Daoy (cell line): ENCODE results near the gene MAPK8IP2. TPM values are rescaled to one million over a fixed set of nuclear protein-coding genes. Genes with fewer than 3 reads are reported as not detected.
A peak's percentile ranks its signal among the peaks of the same experiment; 100 is the strongest.

Experiments
- DNase-seq: peaks from one replicate; pipeline ENCODE4 v3.0.0-alpha.2; 2015; ENCODE audit warnings: low read depth
- total RNA-seq: library from RNA; depleted of rRNA; stranded (reverse); fragments of >200 nt; shearing (Covaris generic); gene quantifications from 2 replicates; pipeline ENCODE4 v1.2.3, GENCODE V29; 2014; rRNA removed

MAPK8IP2 gene
- total RNA-seq = 3.7 and 4.4 TPM in 2 replicates

DNA sequence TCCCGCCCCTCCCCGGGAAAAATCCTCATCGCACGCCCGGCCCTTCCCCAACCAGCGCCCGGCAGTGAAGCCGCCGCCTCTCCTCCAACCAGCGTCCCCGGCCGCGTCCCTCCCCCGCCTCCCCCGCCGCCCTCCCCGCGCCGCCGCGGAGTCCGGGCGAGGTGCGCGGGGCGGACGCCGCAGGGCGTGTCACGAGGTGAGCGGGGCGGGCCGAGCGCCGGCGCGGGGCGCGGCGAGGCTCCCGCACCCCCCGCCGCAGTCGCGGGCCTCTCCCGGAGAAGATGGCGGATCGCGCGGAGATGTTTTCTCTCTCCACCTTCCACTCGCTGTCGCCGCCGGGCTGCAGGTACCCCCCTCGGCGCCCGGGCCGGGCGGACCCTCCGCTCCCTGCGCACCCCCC lies at the start of gene MAPK8IP2:
Gene MAPK8IP2, plus strand, starts transcription at position 256 of the 400 bp plus-strand sequence. Its CDS starts 26 bp downstream, at position 282.
- no peak for DNase-seq

DNA sequence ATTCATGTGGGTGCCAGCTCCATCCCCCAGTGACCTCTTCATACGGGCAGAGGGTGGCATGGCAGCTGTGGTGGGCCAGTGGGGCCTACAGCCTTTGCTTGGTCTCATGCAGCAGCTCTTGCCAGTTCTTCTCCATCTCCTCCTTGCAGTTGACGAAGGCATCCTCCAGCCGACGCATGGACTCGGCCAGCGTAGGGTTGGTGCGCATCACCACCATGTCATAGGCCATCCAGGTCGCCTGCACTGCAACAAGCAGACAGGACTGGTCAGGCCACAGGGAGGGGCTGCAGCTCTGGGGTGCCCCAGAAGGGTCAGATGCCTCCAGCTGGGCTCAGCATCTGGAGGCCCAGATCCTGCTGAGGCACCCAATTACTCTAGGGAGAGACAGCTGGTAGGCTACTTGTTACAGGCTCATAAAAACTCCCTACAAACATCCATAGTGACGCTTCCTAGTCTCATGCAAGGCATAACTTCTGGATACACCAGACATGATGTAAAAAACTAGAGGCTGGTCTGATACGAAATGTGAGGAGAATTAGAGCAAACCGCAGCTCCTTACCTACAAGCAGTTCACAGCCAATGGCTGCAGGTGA lies 49.3 kb upstream of the MAPK8IP2 start:
- DNase-seq = no peak

DNA sequence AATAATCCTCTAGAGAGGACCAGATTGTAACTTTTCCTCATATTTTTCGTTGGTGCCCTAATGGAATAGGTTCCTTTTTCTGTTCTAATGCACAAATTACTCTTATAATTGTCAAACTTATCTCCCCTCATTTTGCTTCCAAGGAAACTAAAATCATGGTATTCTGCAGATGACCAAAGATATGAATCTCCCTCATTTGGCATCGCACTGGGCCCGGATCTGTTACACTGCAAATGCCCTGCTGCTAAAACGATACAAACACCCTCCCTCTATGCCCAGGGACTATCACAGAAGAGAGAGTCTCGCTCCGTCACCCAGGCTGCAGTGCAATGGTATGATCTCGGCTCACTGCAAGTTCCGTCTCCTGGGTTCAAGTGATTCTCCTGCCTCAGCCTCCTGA lies 47.3 kb upstream of the MAPK8IP2 start:
- no peak for DNase-seq

DNA sequence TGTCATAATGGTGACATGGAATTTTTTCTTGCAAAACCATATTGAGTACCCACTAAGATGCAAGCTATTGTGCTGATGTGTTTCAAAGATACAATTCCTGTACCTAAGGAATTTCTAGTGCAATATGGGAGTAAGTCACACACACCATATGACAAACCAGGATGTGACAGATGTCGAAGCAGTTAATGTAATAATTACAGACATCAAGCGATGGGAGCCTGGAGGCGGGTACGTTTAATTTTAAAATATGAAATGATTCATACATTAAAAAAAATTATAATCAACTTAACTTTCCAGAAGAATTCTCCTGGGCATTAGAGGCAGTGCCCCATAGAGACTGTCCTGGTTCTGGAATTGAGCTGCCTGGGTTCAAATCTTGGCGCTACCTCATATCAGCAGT lies 43.9 kb upstream of the MAPK8IP2 start:
- no peak for DNase-seq

DNA sequence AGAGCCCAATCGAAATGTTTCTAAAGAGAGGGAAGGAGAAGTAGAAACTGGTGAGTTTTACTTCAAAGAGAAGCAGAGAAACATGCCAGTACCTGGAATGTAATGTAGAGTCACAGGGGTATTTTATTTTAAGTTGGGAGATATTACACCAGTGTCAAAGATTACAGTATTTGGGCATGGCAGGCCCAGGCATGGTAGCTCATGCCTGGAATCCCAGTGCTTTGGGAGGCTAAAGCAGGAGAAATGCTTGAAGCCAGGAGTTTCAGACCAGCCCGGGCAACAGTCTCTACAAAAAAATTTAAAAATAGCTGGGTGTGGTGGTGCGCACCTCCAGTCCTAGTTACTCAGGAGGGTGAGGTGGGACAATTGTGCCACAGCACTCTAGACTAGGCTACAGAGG lies 40.6 kb upstream of the MAPK8IP2 start:
- DNase-seq = no peak

DNA sequence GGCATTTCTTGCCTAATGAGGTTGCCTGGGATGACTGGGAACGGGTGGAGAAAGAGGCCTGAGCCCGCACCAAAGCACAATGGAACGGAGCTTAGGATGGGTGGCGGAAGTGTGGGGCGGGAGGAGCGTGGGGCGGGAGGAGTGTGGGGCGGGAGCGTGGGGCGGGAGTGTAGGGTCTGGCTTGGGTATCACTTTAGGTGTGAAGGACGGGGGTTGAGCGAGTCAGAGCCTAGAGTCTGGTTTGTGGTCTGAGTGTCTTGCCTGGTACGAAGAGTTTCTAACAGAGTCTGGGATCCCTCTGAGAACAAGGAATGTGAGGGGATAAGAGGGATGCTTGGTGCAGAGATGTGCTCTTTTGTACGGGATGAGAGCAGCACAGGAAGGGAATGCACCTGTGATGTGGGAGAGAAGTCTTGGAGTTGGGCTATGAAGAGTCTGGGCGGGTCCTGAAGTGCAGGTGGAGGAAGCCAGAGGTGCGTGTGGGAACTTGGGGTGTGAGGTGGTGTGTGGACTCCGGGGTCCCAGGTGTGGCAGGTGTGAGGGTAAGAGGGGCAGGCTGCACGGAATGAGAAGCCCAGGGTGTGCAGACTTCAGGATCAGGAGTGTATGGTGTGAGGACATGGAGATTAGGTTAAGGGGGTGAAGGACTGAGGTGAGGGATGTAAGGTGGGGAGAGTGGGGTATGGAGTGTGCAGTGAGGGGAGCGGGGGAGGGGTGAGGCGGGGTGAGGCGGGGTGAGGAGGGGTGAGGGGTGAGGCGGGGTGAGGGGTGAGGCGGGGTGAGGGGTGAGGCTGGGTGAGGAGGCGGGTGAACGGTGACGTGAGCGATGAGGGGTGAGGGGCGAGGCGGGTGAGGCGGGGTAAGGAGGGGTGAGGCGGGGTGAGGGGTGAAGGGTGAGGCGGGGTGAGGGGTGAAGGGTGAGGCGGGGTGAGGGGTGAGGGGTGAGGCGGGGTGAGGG lies 38.9 kb upstream of the MAPK8IP2 start:
- DNase-seq = no peak

DNA sequence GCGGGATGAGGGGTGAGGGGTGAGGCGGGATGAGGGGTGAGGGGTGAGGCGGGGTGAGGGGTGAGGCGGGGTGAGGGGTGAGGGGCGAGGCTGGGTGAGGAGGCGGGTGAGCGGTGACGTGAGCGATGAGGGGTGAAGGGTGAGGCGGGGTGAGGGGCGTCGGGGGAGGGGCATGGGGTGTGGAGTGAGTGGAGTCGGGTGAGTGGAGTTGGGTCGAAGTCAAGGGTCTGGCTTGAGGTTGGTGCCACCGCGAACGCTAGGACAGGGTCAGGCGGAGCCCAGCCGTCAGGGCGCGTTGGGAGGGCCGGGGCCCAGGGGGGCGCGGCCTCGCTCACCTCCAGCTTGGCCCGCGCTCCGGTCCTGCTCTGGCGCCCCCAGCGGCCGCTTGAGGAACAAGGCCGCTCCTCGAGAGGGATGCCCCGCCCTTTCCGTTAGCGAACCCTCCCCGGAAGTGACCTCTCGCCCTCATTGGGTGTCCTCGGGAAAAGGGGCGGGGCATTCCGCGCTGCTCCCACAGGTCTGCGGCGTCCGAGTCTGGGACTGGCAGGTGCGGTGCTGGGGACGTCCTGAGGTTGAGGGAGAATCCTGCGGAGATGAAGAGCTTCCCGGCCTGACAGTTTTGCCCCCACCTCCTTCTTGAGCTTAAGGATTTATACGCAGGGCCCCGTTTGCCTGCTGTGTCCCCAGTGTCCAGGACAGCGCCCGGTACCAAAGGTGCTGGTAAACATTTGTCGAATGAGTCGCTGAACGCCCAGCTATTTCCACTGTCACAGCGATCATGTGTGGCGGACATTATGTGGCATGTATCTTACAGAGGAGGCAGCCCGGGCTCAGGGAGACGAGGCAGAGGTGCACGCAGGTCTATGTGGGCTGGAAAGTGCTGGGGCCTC lies 37.8 kb upstream of the MAPK8IP2 start, which contains the start of gene SYCE3:
Gene SYCE3, minus strand, starts transcription at position 397 of the 890 bp plus-strand sequence. CDS start 6,514 bp downstream, outside the sequence.
- DNase-seq = peak; percentile 96

DNA sequence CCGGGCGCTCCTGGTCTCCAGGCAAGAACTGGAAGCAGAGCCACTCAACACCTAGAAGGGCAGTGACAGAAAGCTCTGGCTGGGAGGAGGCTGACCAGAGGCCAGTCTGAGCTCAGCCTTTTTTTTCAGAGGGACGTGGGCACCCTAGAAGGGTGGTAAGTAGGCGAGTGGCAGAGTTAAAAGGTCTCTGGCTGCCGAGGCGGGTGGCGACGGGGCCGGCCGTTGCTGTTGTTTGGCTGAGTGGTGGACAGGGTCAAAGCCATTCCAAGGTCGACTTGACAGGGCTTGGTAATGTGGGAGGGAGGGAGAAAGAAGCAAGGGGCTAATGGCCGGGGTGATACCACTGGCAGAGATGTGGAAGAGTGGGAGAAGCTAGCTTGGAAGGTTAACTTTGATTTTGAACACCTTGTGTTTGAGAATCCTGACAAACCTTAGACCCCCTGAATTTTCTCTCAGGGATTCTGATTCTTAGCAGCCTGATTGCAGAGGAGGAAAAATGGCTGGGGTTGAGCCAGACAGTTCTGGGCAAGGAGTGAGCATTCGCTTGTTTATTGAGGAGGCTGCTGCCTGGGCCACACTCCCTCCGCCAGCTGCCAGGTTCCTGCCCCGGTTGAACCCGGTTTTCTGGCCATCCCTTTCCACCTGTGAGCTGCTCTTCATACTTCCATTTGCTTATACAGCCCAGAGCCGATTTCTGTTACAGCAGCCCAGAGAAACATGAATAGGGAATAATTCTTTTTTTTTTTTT lies 37.0 kb upstream of the MAPK8IP2 start:
- no peak for DNase-seq

DNA sequence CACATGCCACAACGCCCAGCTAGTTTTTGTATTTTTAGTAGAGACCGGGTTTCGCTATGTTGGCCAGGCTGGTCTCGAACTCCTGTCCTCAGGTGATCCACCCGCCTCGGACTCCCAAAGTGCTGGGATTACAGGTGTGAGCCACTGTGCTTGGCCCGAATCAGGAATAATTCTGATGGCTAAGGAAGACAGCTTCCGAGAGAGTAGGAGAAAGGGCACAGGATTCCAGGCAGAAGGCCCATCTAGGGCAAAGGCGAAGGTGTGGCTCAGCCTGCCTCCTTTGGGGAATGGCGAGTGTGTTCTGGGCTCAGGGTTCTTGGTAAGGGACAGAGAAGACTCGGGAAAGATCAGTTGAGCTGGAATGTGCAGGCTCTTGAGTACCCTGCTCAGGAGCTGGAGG lies 36.3 kb upstream of the MAPK8IP2 start:
- no peak for DNase-seq

DNA sequence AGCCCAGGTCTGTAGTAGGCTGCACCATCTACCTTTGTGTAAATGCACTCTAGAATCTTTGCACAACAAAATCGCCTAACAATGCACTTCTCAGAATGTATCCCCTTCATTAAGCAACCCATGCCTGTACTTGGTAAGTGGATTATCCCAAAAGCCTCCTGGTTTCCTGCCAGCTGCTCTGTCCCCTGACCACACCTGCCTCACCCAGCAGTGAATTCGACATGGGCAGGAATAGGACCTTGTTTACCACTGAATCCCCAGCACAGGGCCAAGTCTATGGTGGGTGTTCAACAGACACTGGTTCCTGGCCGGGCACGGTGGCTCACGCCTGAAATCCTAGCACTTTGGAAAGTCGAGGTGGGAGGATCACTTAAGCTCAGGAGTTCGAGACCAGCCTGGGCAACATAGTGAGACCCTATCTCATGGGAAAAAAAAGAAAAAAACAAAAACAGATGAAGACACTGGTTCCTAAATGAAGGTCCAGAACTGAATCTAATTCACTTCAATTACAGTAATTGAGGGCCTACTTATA lies 32.8 kb upstream of the MAPK8IP2 start:
- DNase-seq = no peak

DNA sequence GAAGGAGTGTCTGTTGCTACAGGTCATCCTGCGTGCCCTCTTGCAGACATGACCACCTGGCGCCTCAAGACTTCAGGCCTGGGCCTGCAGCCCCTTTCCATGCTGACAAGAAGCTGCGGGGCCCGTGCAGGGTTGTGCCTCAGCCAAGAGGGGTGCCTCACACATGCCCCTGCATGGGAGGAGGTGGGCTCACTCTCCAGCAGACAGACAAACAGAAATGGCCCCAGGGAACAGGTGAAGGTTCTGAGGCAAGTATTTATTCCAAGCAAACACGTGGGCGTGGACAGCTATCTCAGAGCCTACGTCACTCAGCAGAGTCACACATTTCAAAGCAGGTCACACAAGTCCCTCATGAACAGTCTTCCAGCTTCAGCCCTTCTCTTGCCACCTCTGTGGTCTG lies 32.0 kb upstream of the MAPK8IP2 start:
- no peak for DNase-seq

DNA sequence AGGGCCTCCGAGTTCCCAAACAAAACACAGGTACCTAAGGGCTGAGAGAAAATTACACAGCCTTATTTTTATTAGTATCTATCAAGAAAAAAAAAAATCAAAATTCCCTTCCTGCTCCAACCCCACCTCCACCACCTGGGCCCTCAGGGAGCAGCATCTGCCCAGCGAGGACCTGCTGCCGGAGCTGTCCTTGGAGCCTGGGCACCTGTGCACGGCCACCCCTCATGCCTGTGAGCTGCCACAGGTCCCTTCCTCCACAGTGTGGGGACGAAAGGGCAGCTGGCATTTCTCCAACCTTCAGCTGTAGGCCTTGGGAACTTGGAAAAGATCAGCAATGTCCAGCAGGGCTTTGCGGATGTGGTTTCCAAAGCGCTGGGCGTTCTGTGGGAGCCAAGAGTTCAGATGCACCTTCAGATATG lies 31.5 kb upstream of the MAPK8IP2 start:
- no peak for DNase-seq

DNA sequence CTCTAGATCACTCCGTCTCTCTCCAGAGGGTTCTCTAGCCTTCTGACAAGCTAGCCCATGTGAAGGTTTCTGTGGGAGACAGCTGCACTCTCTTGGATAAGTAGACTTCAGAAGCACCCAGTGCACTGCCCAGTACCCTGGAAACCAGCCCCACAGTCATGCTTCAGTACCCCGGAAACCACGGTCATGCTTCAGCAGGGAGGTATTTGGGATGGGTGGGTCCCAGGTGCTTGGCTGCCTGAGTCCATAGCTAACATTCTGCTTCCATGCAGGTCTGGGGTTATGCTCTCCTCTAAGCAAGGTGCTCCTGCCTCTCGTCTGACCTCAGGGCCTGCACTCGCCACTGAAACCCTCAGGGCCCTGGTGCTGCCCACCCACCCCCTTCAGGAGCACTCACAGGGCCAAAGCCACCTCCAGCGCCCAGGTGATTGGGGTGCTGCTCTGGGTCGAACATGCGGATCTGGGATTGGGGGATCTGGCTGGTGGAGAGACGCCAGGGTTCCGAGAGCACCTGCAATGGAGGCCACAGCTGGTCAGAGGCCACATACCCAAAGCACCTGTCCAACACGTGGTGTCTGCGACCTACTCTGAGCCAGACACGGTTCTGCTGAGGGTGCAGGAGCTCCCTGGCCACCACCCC lies 30.6 kb upstream of the MAPK8IP2 start:
- DNase-seq = no peak

DNA sequence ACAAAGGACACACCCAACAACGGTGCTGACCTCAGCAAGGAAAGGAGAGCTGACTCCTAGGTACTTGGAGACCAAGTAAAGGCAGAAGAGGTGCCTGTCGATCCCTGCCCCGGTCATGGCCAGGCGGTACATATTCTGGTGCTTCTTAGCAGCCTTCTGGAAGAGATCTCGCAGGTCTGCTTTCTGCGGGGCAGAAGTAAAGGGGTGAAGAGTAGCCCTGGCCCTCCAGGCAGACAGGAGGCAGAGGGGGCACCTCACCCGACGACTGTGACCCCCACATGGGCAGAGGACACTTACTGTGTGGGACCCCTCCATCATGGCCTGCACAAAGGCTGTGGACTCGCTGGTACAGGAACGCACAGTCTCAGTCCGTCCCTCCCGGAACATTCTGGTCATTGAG lies 29.7 kb upstream of the MAPK8IP2 start:
- DNase-seq = no peak

DNA sequence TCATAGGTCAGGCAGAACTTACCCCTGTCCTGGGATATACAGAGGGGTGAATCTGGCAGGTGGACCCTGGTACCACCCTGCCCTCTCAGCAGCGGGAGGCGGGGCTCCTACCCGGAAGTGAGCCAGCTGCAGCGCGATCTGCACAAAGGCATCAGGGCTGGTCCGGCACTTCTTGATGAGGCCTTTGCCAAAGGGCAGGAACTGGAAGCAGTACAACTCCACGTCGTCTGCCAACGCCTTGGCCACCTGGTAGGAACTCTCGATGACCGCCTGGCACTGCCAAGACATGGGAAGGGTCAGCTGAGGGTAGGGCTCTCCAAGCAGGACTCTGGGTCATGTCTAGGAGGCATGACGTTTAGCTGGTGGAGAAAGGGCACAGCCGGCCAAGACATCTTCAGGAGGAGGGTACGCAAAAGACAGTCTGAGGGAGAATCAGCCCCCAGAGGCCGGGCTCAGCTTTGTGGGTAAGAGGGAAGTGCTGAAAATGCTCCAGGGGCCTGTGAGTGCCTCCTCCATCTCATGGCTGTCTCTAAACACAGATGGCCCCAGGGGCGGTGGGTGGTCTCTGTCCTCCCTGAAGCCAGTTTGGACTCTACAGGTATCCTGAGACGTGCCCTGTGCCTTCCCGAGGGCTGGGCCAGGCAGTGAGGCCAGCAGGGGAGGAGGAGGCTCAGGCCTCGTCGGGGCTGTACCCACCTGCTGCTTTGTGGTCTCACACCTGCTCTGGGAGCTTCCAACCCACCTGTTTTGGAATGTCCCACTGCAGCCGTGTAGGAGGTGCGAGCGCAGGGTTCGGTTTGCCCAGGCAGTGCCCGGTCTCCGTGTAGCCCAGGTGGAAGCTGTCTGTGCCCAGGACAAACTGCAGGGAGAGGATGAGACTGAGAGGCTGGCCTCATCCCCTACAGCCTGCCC lies 29.1 kb upstream of the MAPK8IP2 start:
- no peak for DNase-seq

DNA sequence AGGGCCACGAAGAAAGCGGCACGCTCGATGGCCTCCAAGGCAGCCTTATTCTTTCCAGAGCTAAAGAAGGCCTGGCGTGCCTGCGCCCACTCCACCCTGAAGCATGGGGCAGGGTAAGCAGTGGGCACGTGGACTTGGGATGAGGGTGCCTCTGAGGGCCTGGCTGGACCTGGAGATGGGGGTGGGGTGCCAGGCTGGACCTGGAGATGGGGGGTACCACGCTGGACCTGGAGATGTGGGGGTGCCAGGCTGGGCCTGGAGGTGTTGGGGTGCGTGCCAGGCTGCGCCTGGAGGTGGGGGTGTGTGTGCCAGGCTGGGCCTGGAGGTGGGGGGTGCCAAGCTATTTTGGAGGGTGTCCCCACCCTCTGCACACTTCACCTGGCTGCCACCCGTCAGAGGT lies 27.6 kb upstream of the MAPK8IP2 start:
- no peak for DNase-seq

DNA sequence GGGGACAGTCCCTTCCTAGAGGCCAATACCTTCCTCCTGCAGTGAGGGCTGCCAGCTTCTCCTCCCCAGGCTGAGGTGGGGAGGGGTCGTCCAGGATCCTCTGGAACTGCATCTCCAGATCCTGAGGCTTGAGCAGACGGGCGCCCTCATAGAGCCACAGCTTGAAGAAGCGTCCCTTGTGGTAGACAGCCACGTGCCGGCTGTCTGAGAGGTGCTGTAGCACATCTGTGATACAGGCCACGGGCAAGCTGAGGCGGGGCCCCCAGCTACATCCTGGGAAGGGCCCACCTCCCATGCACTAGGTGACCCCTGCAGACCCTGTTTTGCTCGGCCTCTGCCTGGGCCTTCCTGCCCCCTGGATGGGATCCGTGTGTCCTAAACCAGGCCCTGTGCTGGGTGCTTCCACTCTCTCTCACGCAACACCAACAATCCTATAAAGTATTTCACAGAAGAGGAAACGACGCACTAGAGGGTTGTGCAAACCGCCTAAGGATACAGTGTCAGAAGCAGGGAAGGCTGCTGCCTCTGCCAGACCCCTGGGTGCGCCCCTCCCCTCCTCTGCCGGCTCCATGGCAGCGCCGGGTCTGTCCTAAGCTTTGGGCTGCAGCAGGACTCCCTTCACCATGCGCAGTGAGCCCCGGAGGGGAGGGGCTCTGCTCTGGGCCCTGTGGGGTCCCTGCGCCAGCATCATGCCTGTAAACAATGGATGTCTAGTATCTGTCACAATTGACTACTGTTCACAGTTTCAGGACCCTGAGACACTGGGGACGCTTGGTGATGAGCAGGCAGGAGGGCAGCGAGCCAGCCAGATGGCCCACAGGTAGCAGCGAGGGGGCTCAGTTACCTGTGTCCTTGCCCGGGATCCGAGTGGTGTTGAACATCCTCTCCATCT lies 26.9 kb upstream of the MAPK8IP2 start:
- DNase-seq = no peak

DNA sequence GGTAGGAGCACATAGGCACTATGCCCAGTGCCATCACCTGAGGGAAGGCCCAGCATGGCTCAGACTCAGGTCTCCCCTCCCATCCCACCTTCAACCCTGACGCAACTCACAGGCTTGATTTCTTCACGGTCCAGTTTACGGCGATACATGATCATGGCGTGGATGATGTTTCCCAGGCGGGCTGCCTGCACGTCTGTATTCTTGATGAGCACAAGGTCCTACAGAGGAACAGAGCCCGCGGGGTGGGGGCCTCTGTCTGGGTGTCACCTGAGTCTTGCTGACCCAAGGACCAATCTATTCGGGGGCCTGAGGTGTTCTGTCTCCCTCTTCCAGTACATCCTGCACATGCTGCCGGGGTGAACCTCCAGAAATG lies 26.2 kb upstream of the MAPK8IP2 start:
- no peak for DNase-seq
